Heart left ventricle (tissue), 13 donors: ENCODE measurements around the gene INTS11.

ENCODE experiments used
- POLR2A ChIP-seq, 2 donors: fragments of 450-650 bp; IDR thresholded peaks; one replicate each; pipeline ENCODE4 v1.6.1; 2017; ENCODE audit warnings: antibody characterized with exemption in 2 of 2, mild to moderate bottlenecking in 2 of 2, moderate library complexity in 2 of 2
- TF ChIP-seq, protein P1 (sequence below), 12 donors: fragments of 200-600 bp; sonication (generic) in 4 of 12; IDR thresholded peaks; one replicate each; pipeline versions ENCODE4 v1.5.0 to v1.8.0; 2018 to 2022; ENCODE audit warnings: antibody characterized with exemption in 12 of 12, mild to moderate bottlenecking in 5 of 12
- donor health status: ischemic (EF 13 %, LVEDD 7.1; RV severe dilation, severe dysfunction).
- donor health status: DM: no; HTN: yes; CAD: no.
- donor health status: DM: no; HTN: no; CAD: no.
- donor health status: ischemic (EF 25% LVEDD 6.9; RV normal size, moderate dysfunction).
- donor health status: ischemic (EF 25% LVEDD 5.7; RV mildly dilated, moderate dysfunction).
- donor health status: ischemic (EF 35%, LVEDD 5.7; RV mildly dilated, moderate dysfunction).
- donor health status: nonischemic (EF 11% LVEDD 7.7; RV severe dilation, severe dysfunction).
- donor health status: DM: yes; HTN: yes; CAD: no.
- donor health status: PGD.
- donor health status: ischemic (EF 29% LVEDD 5.4; RV normal size, mild dysfunction).
- donor health status: nonischemic (EF 23%, LVEDD 6.1; RV moderate dilation, normal function).

DNA sequence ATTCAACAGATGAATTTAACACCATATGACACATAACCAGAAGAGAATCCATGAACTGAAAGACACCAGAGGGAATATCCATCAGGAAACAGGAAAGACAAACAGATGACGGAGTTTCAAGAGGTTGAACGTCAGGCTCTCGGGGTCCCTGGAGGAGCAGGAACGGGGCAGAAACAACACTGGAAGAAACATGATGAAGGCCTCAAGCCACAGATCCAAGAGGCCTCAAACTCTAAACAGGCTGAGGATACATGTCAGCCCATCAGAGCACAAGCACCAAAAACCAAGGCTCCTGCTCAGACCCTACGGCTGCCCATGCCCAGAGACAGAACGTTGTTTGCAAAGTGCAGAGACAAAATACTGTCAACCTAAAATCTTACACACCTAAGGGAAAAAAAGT is 7.0 kb downstream of the INTS11 start:
- TF ChIP-seq, protein P1, sequence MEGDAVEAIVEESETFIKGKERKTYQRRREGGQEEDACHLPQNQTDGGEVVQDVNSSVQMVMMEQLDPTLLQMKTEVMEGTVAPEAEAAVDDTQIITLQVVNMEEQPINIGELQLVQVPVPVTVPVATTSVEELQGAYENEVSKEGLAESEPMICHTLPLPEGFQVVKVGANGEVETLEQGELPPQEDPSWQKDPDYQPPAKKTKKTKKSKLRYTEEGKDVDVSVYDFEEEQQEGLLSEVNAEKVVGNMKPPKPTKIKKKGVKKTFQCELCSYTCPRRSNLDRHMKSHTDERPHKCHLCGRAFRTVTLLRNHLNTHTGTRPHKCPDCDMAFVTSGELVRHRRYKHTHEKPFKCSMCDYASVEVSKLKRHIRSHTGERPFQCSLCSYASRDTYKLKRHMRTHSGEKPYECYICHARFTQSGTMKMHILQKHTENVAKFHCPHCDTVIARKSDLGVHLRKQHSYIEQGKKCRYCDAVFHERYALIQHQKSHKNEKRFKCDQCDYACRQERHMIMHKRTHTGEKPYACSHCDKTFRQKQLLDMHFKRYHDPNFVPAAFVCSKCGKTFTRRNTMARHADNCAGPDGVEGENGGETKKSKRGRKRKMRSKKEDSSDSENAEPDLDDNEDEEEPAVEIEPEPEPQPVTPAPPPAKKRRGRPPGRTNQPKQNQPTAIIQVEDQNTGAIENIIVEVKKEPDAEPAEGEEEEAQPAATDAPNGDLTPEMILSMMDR (IDR thresholded peaks at IDR 0.05), result no peak
- no peak for TF ChIP-seq POLR2A (IDR thresholded peaks at IDR 0.05)
